NCI-H1092 treated with DMSO at 0.1 percent for 48 hours (cell line): ENCODE data around the gene ERP29.
"Not testable (repeated sequence)": the region's sequence is repeated elsewhere in the genome, so short reads cannot be mapped to it uniquely, and the experiment has no call there.

Source experiments
- DNase-seq: peaks from one replicate; lab custom pipeline; 2025; lab: John Stamatoyannopoulos, UW

The ERP29 gene

GRCh38 chr12:112035219-112035785, 22.1 kb downstream of the ERP29 start:
- DNase-seq: no peak

GRCh38 chr12:112036614-112037013, 23.4 kb downstream of the ERP29 start:
- not testable (repeated sequence) for DNase-seq

GRCh38 chr12:112046003-112046402, 32.8 kb downstream of the ERP29 start:
- DNase-seq: no peak

GRCh38 chr12:112049351-112049750, 36.1 kb downstream of the ERP29 start:
- DNase-seq: no peak

- DNase-seq: no peak
These were observed 47.9 kb downstream of the ERP29 start for GRCh38 chr12:112061137-112061536.

GRCh38 chr12:112063273-112063672, 50.0 kb downstream of the ERP29 start:
- DNase-seq: no peak

GRCh38 chr12:112066566-112066965, 53.3 kb downstream of the ERP29 start:
- DNase-seq: no peak
